Nephron (organoid): Measurements from ENCODE around the gene MEGF6.

Experiments used
- H3K27ac Mint-ChIP-seq, 3 experiments: 2 replicates each; pipeline ENCODE4 v1.8.0; 2020; ENCODE audit warnings: mixed read lengths in 3 of 3, mild to moderate bottlenecking in 2 of 3, moderate library complexity in 1 of 3
- H3K27me3 Mint-ChIP-seq: 2 replicates; pipeline ENCODE4 v1.8.0; 2021; ENCODE audit warnings: low read depth, mild to moderate bottlenecking, moderate library complexity, mixed read lengths
- H3K36me3 Mint-ChIP-seq: 2 replicates; pipeline ENCODE4 v1.8.0; 2020; ENCODE audit warnings: low read depth, mixed read lengths
- H3K4me1 Mint-ChIP-seq: 2 replicates; pipeline ENCODE4 v1.8.0; 2020; ENCODE audit warnings: mixed read lengths
- H3K4me3 Mint-ChIP-seq, 3 experiments: 2 replicates each; pipeline ENCODE4 v1.8.0; 2020; ENCODE audit warnings: mild to moderate bottlenecking in 3 of 3, mixed read lengths in 3 of 3, moderate library complexity in 2 of 3
- H3K9me3 Mint-ChIP-seq: 2 replicates; pipeline ENCODE4 v1.8.0; 2020; ENCODE audit warnings: mixed read lengths
- CTCF ChIP-seq, 3 experiments: fragments of 200-600 bp; sonication (generic); IDR thresholded peaks; one replicate each; pipeline ENCODE4 v1.5.0; 2021; ENCODE audit warnings: antibody characterized with exemption in 3 of 3; ENCODE audit not compliant: unreplicated experiment in 3 of 3

Gene MEGF6

GRCh38 chr1:3533067-3534048 lies 78.0 kb downstream of the MEGF6 start:
- Mint-ChIP-seq H3K9me3 (no peaks in the 10 kb centered on the region), H3K4me1 (peaks cover 28% of the 10 kb centered on the region), H3K4me3 (no peak overlapping the region), H3K27ac (no peak overlapping the region), H3K27me3 (peaks cover 11% of the 10 kb centered on the region), H3K36me3 (no peaks in the 10 kb centered on the region)
- TF ChIP-seq CTCF (IDR thresholded peaks at IDR 0.05; ENCODE audit: unreplicated experiment in 3 of 3), result peak in 1 of 3 experiments; percentile 8

- Mint-ChIP-seq H3K9me3 (no peaks in the 10 kb centered on the region), H3K4me3 (peak overlapping the region; percentile 67 to 76 (median 72)), H3K27ac (peak overlapping the region in 1 of 3 experiments; percentile 69), H3K27me3 (peaks cover 11% of the 10 kb centered on the region), H3K4me1 (peaks cover 31% of the 10 kb centered on the region), H3K36me3 (no peaks in the 10 kb centered on the region)
- TF ChIP-seq CTCF (IDR thresholded peaks at IDR 0.05; ENCODE audit: unreplicated experiment in 3 of 3), result no peak
Measured at GRCh38 chr1:3531928-3532327, 79.4 kb downstream of the MEGF6 start.

- no peaks in the 10 kb centered on the region for H3K9me3 Mint-ChIP-seq
- peak overlapping the region; percentile 76 to 84 (median 84) for H3K4me3 Mint-ChIP-seq
- no peak for TF ChIP-seq CTCF (IDR thresholded peaks at IDR 0.05; ENCODE audit: unreplicated experiment in 3 of 3)
- no peaks in the 10 kb centered on the region for H3K36me3 Mint-ChIP-seq
- peak overlapping the region; percentile 60 to 69 (median 69) for H3K27ac Mint-ChIP-seq
- peaks cover 31% of the 10 kb centered on the region for H3K4me1 Mint-ChIP-seq
- H3K27me3 Mint-ChIP-seq, result peaks cover 11% of the 10 kb centered on the region
Measured at GRCh38 chr1:3530926-3531818, 80.1 kb downstream of the MEGF6 start.

GRCh38 chr1:3530086-3530925 lies 81.0 kb downstream of the MEGF6 start:
- Mint-ChIP-seq H3K9me3 (no peaks in the 10 kb centered on the region), H3K27ac (no peak overlapping the region), H3K27me3 (peaks cover 11% of the 10 kb centered on the region), H3K4me1 (peaks cover 31% of the 10 kb centered on the region), H3K4me3 (peak overlapping the region; percentile 69 to 74 (median 72)), H3K36me3 (no peaks in the 10 kb centered on the region)
- no peak for TF ChIP-seq CTCF (IDR thresholded peaks at IDR 0.05; ENCODE audit: unreplicated experiment in 3 of 3)

- Mint-ChIP-seq H3K27ac (no peak overlapping the region), H3K36me3 (no peaks in the 10 kb centered on the region), H3K27me3 (peaks cover 11% of the 10 kb centered on the region), H3K9me3 (no peaks in the 10 kb centered on the region), H3K4me3 (peak overlapping the region; percentile 46 to 69 (median 48)), H3K4me1 (peaks cover 31% of the 10 kb centered on the region)
- no peak for TF ChIP-seq CTCF (IDR thresholded peaks at IDR 0.05; ENCODE audit: unreplicated experiment in 3 of 3)
Measured at GRCh38 chr1:3529099-3529729, 82.1 kb downstream of the MEGF6 start.
